ENCODE measurements around the gene AAK1. TPM values are rescaled to one million over a fixed set of nuclear protein-coding genes. Genes with fewer than 3 reads are reported as not detected.

Gene AAK1
- total and polyA plus RNA-seq, 2 experiments from 2014 or later = 39.0 to 52.4 TPM

GRCh38 chr2:69582582-69583176 lies 60.9 kb downstream of the AAK1 start:
- Histone ChIP-seq H3K4me3 (no peak overlapping the region), H2AFZ (no peak overlapping the region), H3K36me3 (ENCODE audit: insufficient read depth) (no peaks in the 10 kb centered on the region), H3K27ac (ENCODE audit: low read depth) (peak overlapping the region; percentile 14; the same call in 1 of the 2 replicates), H3F3A (replicated peaks; ENCODE audit: low read depth) (no peaks in the 10 kb centered on the region), H3K27me3 (ENCODE audit: insufficient read depth) (no peaks in the 10 kb centered on the region), H3K79me2 (replicated peaks; ENCODE audit: insufficient read depth) (peaks cover 33% of the 10 kb centered on the region; the same call in 1 of the 2 replicates), H3K9me2 (ENCODE audit: insufficient read depth) (peaks cover 6% of the 10 kb centered on the region; the same call in 1 of the 2 replicates), H3K4me1 (ENCODE audit: insufficient read depth) (peaks cover 26% of the 10 kb centered on the region), H4K20me1 (replicated peaks; ENCODE audit: insufficient read depth) (no peaks in the 10 kb centered on the region; the same call in 1 of the 2 replicates), H3K4me2 (peak overlapping the region; percentile 53; the same call in 1 of the 2 replicates)
- no peak for ATAC-seq
- DNase-seq (ENCODE audit: low spot score) = no peak
- Mint-ChIP-seq H3K9me3 (no peaks in the 10 kb centered on the region), H3K27ac (peak overlapping the region; percentile 95), H3K4me3 (no peak overlapping the region), H3K27me3 (ENCODE audit: insufficient read depth, low read depth, poor library complexity) (peaks cover 2% of the 10 kb centered on the region), H3K4me1 (peaks cover 47% of the 10 kb centered on the region), H3K36me3 (ENCODE audit: low read depth) (no peaks in the 10 kb centered on the region)
- TF ChIP-seq JUNB (IDR thresholded peaks at IDR 0.05; ENCODE audit: unreplicated experiment) = no peak
- TF ChIP-seq EZH2phosphoT487 (IDR thresholded peaks at IDR 0.05; ENCODE audit: unreplicated experiment) = no peak
- no peak for TF ChIP-seq POLR2AphosphoS5 (IDR thresholded peaks at IDR 0.05; ENCODE audit: low read depth)
- TF ChIP-seq, protein P1, sequence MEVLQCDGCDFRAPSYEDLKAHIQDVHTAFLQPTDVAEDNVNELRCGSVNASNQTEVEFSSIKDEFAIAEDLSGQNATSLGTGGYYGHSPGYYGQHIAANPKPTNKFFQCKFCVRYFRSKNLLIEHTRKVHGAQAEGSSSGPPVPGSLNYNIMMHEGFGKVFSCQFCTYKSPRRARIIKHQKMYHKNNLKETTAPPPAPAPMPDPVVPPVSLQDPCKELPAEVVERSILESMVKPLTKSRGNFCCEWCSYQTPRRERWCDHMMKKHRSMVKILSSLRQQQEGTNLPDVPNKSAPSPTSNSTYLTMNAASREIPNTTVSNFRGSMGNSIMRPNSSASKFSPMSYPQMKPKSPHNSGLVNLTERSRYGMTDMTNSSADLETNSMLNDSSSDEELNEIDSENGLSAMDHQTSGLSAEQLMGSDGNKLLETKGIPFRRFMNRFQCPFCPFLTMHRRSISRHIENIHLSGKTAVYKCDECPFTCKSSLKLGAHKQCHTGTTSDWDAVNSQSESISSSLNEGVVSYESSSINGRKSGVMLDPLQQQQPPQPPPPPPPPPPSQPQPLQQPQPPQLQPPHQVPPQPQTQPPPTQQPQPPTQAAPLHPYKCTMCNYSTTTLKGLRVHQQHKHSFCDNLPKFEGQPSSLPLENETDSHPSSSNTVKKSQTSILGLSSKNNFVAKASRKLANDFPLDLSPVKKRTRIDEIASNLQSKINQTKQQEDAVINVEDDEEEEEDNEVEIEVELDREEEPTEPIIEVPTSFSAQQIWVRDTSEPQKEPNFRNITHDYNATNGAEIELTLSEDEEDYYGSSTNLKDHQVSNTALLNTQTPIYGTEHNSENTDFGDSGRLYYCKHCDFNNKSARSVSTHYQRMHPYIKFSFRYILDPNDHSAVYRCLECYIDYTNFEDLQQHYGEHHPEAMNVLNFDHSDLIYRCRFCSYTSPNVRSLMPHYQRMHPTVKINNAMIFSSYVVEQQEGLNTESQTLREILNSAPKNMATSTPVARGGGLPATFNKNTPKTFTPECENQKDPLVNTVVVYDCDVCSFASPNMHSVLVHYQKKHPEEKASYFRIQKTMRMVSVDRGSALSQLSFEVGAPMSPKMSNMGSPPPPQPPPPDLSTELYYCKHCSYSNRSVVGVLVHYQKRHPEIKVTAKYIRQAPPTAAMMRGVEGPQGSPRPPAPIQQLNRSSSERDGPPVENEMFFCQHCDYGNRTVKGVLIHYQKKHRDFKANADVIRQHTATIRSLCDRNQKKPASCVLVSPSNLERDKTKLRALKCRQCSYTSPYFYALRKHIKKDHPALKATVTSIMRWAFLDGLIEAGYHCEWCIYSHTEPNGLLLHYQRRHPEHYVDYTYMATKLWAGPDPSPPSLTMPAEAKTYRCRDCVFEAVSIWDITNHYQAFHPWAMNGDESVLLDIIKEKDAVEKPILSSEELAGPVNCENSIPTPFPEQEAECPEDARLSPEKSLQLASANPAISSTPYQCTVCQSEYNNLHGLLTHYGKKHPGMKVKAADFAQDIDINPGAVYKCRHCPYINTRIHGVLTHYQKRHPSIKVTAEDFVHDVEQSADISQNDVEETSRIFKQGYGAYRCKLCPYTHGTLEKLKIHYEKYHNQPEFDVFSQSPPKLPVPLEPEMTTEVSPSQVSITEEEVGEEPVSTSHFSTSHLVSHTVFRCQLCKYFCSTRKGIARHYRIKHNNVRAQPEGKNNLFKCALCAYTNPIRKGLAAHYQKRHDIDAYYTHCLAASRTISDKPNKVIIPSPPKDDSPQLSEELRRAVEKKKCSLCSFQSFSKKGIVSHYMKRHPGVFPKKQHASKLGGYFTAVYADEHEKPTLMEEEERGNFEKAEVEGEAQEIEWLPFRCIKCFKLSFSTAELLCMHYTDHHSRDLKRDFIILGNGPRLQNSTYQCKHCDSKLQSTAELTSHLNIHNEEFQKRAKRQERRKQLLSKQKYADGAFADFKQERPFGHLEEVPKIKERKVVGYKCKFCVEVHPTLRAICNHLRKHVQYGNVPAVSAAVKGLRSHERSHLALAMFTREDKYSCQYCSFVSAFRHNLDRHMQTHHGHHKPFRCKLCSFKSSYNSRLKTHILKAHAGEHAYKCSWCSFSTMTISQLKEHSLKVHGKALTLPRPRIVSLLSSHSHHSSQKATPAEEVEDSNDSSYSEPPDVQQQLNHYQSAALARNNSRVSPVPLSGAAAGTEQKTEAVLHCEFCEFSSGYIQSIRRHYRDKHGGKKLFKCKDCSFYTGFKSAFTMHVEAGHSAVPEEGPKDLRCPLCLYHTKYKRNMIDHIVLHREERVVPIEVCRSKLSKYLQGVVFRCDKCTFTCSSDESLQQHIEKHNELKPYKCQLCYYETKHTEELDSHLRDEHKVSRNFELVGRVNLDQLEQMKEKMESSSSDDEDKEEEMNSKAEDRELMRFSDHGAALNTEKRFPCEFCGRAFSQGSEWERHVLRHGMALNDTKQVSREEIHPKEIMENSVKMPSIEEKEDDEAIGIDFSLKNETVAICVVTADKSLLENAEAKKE (CRISPR knock-in tag; IDR thresholded peaks at IDR 0.05) = no peak
- no peak for TF ChIP-seq EZH2 (IDR thresholded peaks at IDR 0.05; ENCODE audit: low read depth, unreplicated experiment)
- no peak for TF ChIP-seq STAT1 (IDR thresholded peaks at IDR 0.05; ENCODE audit: unreplicated experiment)
- no peak for TF ChIP-seq ZNF114 (CRISPR knock-in tag; IDR thresholded peaks at IDR 0.05)
- no peak for TF ChIP-seq CREB1 (CRISPR knock-in tag; IDR thresholded peaks at IDR 0.05; ENCODE audit: low read depth)
- no peak for TF ChIP-seq REST (IDR thresholded peaks at IDR 0.05; ENCODE audit: unreplicated experiment)
- TF ChIP-seq, protein P2, sequence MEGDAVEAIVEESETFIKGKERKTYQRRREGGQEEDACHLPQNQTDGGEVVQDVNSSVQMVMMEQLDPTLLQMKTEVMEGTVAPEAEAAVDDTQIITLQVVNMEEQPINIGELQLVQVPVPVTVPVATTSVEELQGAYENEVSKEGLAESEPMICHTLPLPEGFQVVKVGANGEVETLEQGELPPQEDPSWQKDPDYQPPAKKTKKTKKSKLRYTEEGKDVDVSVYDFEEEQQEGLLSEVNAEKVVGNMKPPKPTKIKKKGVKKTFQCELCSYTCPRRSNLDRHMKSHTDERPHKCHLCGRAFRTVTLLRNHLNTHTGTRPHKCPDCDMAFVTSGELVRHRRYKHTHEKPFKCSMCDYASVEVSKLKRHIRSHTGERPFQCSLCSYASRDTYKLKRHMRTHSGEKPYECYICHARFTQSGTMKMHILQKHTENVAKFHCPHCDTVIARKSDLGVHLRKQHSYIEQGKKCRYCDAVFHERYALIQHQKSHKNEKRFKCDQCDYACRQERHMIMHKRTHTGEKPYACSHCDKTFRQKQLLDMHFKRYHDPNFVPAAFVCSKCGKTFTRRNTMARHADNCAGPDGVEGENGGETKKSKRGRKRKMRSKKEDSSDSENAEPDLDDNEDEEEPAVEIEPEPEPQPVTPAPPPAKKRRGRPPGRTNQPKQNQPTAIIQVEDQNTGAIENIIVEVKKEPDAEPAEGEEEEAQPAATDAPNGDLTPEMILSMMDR (conservative IDR thresholded peaks at IDR 0.05; ENCODE audit: low read depth in 2 of 2) = no peak
- TF ChIP-seq ZNF331 (CRISPR knock-in tag; IDR thresholded peaks at IDR 0.05; ENCODE audit: low read depth) = no peak
- TF ChIP-seq NANOG (IDR thresholded peaks at IDR 0.05; ENCODE audit: borderline replicate concordance) = no peak
- TF ChIP-seq, protein P3, sequence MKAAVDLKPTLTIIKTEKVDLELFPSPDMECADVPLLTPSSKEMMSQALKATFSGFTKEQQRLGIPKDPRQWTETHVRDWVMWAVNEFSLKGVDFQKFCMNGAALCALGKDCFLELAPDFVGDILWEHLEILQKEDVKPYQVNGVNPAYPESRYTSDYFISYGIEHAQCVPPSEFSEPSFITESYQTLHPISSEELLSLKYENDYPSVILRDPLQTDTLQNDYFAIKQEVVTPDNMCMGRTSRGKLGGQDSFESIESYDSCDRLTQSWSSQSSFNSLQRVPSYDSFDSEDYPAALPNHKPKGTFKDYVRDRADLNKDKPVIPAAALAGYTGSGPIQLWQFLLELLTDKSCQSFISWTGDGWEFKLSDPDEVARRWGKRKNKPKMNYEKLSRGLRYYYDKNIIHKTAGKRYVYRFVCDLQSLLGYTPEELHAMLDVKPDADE (IDR thresholded peaks at IDR 0.05) = no peak

Data from GM23338 (cell line).